Activated CD4-positive, alpha-beta T cell treated with anti-CD3 and anti-CD28 coated beads for 36 hours (primary cell): ENCODE measurements around the gene KRT72. TPM values are rescaled to one million over a fixed set of nuclear protein-coding genes. Genes with fewer than 3 reads are reported as not detected.
A peak's percentile ranks its signal among the peaks of the same experiment; 100 is the strongest.

Experiments
- ATAC-seq: fragments of 200-7000 bp; cut with Tn5 transposase; one replicate; pipeline ENCODE4 v1.10.0; 2021; ENCODE audit warnings: mild to moderate bottlenecking, moderate library complexity
- CTCF ChIA-PET: fragments of 350-600 bp; sonication (Branson Sonifier 250); formaldehyde crosslinking; loops from one replicate; lab custom pipeline; 2021; ENCODE audit warnings: antibody characterized with exemption; lab: Charles Lee
- POLR2A ChIA-PET: fragments of 350-600 bp; sonication (Branson Sonifier 250); formaldehyde crosslinking; loops from one replicate; lab custom pipeline; 2021; ENCODE audit warnings: antibody characterized with exemption, inconsistent platforms; lab: Charles Lee
- DNase-seq: peaks from one replicate; pipeline ENCODE4 v3.0.0-alpha.2; 2020
- H3K27ac Mint-ChIP-seq: one replicate; pipeline ENCODE4 v1.8.0; 2021; ENCODE audit warnings: mixed read lengths
- H3K27me3 Mint-ChIP-seq: one replicate; pipeline ENCODE4 v1.8.0; 2021; ENCODE audit warnings: mixed read lengths
- H3K36me3 Mint-ChIP-seq: one replicate; pipeline ENCODE4 v1.8.0; 2021; ENCODE audit warnings: low read depth, mixed read lengths
- H3K4me1 Mint-ChIP-seq: one replicate; pipeline ENCODE4 v1.8.0; 2021; ENCODE audit warnings: mixed read lengths
- H3K4me3 Mint-ChIP-seq: one replicate; pipeline ENCODE4 v1.8.0; 2021; ENCODE audit warnings: mild to moderate bottlenecking, moderate library complexity, mixed read lengths
- H3K9me3 Mint-ChIP-seq: one replicate; pipeline ENCODE4 v1.8.0; 2021; ENCODE audit warnings: low read depth, mixed read lengths
- intact Hi-C, 2 experiments: fragments of 100-400 bp; cut with DNase I in 1 of 2; cut with micrococcal nuclease in 1 of 2; formaldehyde crosslinking; loops; one replicate each; pipeline versions ENCODE4 v1.14.2 to v1.15.1; 2022 to 2024; cut with DNase I, micrococcal nuclease
- total RNA-seq, 2 experiments: library from RNA; stranded (reverse); gene quantifications; one replicate each; pipeline ENCODE4 v1.2.3, GENCODE V29; 2021

The KRT72 gene
- total RNA-seq, 2 experiments from 2014 or later = 3.2 TPM

DNA sequence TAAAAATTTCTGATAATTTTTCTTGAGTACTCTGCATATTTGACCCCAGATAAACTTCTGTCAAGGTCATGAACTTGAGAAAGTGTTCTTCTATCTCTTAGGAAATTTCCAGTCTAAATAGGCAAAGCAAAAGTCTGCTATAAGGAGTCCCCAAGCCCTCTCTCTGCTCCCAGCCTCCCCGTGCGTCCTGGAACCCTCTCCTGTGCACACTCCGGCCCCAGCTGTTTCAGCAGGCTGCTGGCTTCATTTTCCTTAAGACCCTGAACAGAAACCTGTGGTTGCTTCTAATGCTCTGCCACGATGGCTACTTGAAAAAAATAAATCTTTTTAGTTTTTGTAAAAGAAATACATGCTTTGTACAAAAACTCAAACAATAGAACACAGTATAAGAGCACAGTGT, 36.0 kb upstream of the KRT72 start:
- no peaks in the 10 kb centered on the region for H3K36me3 Mint-ChIP-seq
- H3K4me3 Mint-ChIP-seq = no peak overlapping the region
- H3K27ac Mint-ChIP-seq = no peak overlapping the region
- CTCF ChIA-PET = no interaction called here
- DNase-seq (no peak), ATAC-seq (no peak)
- no peaks in the 10 kb centered on the region for H3K9me3 Mint-ChIP-seq
- intact Hi-C loops = no loop called here
- POLR2A ChIA-PET = no interaction called here
- H3K4me1 Mint-ChIP-seq = peaks cover 36% of the 10 kb centered on the region
- no peaks in the 10 kb centered on the region for H3K27me3 Mint-ChIP-seq

DNA sequence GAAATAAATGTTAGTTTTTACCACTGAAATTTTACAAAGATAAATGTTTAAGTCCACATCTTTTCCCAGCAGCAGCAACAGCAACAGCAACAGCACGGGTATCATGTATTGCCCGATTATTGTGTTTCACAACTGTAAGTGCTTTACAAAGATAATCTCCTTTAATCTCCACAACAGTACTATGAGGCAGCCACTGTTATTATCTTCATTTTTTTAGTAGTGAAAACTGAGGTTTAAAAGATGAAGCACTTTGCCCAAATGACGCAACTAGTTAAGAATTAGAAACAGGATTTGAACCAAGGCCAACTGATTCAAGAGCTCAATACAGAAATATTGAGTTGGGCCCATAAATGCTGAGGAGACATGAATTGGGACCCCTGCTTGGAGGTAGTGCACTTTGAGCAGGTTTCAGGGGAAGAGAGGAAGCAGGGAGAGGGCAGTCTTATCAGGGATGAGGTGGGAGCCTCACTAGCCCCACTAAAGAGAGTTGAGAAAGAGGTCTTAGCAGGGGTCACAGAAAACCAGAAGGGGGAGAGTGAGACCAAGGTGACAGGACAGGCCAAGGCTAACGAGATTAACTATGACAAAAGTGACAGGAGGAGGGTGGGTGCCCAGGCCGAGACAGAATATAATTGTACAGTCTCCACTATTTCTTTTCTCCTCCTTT, 35.5 kb upstream of the KRT72 start:
- H3K27ac Mint-ChIP-seq = no peak overlapping the region
- CTCF ChIA-PET = no interaction called here
- H3K9me3 Mint-ChIP-seq = no peaks in the 10 kb centered on the region
- no peak overlapping the region for H3K4me3 Mint-ChIP-seq
- no peak for DNase-seq
- ATAC-seq = no peak
- intact Hi-C loops = no loop called here
- POLR2A ChIA-PET = no interaction called here
- H3K36me3 Mint-ChIP-seq = no peaks in the 10 kb centered on the region
- H3K4me1 Mint-ChIP-seq = peaks cover 36% of the 10 kb centered on the region
- H3K27me3 Mint-ChIP-seq = no peaks in the 10 kb centered on the region

DNA sequence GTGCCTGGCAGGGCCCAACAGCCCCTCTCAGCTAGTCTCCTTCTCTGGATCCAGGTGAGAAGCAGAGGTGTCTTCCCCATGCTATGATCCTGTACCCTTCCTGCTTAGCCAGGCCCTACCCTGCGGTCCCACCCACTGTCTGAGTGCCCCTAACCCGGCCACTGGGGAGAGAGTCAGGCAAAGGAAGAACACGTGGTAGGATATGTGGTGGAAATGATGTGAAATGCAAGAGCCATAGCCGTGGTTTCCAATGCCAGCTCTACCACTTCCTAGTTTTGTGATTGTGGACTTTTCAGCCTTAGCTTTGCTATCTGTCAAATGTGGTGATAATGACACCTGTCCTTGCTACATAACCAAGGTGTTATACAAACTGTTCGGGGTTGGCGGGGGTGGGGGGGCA, 34.9 kb upstream of the KRT72 start:
- H3K27ac Mint-ChIP-seq = no peak overlapping the region
- no peak overlapping the region for H3K4me3 Mint-ChIP-seq
- DNase-seq = no peak
- H3K9me3 Mint-ChIP-seq = no peaks in the 10 kb centered on the region
- POLR2A ChIA-PET = no interaction called here
- H3K27me3 Mint-ChIP-seq = no peaks in the 10 kb centered on the region
- intact Hi-C loops = no loop called here
- CTCF ChIA-PET = interaction anchor here (0.8 kb wide), 1 partner anchor 242 kb away, joined by 3 read pairs; no protein-coding TSS in a partner anchor
- H3K4me1 Mint-ChIP-seq = peaks cover 35% of the 10 kb centered on the region
- H3K36me3 Mint-ChIP-seq = no peaks in the 10 kb centered on the region
- no peak for ATAC-seq

DNA sequence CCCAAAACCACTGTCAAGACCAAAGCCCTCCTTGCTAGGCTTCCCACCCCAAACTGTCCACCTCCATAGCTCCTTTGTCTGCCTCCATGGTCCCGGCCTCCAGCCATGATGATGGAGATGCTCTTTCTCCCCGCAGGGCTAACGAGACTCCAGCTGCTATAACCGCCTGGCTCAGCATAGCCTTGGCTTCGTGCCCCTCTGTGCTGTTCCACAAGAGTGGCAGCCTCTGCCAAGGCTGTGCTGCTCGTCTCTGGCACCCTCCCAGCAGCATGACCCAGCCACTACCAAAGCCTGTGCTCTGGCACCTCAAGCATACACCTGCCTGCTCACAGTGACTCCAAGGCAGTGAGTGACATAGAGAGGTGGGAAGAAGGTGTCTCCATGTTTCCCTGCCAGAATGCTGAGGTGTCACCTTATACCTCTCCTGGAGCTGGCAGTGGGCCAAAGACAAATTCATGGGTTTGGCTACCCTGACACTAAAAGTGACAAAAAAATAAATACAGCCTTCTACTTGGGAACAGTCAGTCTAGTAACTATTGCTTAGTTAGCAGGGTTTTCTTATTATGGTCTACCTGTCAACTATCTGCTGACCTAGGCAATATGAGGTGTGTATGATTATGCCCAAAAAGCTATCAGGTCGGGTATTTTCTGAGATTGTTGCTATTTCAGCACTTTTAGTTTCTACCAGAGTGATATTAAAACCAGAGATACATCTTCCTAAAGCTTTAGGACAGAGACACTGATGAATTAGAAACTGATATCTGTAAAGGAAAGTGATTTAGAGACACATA, 33.2 kb upstream of the KRT72 start:
- ChIA-PET POLR2A (no interaction called here), CTCF (no interaction called here)
- Mint-ChIP-seq H3K27me3 (no peaks in the 10 kb centered on the region), H3K27ac (no peak overlapping the region), H3K4me1 (peaks cover 52% of the 10 kb centered on the region), H3K9me3 (no peaks in the 10 kb centered on the region), H3K36me3 (no peaks in the 10 kb centered on the region), H3K4me3 (no peak overlapping the region)
- no peak for DNase-seq
- intact Hi-C loops = no loop called here
- ATAC-seq = no peak

DNA sequence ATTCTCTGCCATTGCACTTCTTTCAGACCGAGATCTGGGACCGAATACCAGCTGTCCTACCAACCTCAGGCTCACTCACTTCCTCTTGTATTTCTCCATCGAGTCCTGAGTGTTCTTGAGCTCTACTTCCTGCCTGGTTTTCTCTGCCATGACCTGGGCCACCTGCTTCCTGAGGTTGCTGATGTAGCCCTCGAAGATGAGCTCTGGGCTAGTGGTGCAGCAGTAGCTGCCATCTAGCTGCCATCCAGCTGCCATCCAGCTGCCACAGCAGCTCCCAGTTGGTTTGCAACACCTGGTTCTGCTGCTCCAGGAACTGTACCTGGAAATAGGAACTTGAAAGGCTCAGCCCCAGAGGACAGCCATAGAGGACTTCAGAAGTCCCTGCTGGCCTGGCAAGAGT, 32.1 kb upstream of the KRT72 start:
- Mint-ChIP-seq H3K27ac (peak overlapping the region; percentile 3), H3K27me3 (no peaks in the 10 kb centered on the region), H3K4me3 (no peak overlapping the region), H3K36me3 (no peaks in the 10 kb centered on the region), H3K4me1 (peaks cover 54% of the 10 kb centered on the region), H3K9me3 (no peaks in the 10 kb centered on the region)
- intact Hi-C loops = no loop called here
- no peak for DNase-seq
- ATAC-seq = peak; percentile 32
- ChIA-PET CTCF (interaction anchor here (0.6 kb wide), 1 partner anchor 107 kb away, joined by 4 read pairs; no protein-coding TSS in a partner anchor), POLR2A (no interaction called here)

DNA sequence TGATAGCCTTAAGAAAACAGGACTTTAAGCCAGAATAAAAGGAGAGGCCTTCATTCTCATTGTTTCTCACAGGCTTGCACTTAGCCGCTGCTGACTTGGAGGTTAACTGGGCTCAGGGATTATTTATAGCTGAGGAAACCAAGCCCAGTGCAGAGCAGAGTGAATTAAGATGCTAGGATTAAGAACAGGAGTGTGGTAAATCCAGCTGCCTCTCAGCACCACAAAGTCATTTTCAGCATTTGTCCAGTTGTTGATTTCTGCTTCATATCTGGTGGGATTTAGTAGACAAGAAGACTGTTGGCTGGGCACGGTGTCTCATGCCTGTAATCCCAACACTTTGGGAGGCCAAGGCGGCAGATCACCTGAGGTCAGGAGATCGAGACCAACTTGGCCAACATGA, 31.4 kb upstream of the KRT72 start:
- no peak overlapping the region for H3K4me3 Mint-ChIP-seq
- DNase-seq (no peak), ATAC-seq (no peak)
- no peak overlapping the region for H3K27ac Mint-ChIP-seq
- ChIA-PET POLR2A (no interaction called here), CTCF (interaction anchor here (1.6 kb wide), 1 partner anchor 238 kb away, joined by 3 read pairs; no protein-coding TSS in a partner anchor)
- intact Hi-C loops = no loop called here
- no peaks in the 10 kb centered on the region for H3K9me3 Mint-ChIP-seq
- no peaks in the 10 kb centered on the region for H3K27me3 Mint-ChIP-seq
- peaks cover 60% of the 10 kb centered on the region for H3K4me1 Mint-ChIP-seq
- no peaks in the 10 kb centered on the region for H3K36me3 Mint-ChIP-seq

DNA sequence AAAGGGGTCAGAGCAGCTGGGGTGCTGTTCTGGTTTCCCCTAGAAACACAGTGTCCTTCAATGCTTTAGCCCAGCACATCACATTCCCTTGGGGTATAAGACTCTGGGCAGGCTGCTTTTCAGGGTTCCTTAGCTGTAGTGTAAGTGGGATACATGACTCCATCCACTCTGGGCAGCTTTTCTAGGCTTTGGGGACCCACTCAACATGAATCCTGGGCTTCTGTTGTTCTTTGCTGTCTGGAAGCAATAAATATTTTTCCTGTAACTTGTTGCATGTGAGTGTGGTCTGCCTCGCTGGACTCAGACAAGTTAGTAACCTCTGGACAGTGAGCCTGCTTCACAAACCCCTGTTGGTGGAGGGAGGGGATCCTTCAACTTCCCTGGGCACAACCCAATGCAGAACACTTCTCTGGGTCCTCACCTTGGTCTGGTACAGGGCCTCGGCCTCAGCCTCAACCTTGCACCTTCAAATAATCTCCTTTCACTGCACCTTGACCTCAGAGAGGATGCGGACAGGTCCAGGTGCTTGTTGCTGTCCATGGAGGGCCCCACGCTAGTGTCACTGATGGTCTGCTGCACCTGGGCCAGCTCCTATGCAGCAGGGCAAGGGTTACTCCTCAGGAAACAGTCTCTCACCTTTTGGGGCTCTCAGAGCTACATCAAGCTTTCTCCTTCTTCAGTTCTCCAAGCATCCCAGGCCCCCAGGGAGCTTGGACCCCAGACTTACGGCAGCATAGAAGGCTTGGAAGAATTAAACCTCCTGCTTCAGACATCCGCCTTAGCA, 30.6 kb upstream of the KRT72 start:
- ChIA-PET POLR2A (no interaction called here), CTCF (interaction anchor here (1.6 kb wide), 1 partner anchor 239 kb away, joined by 3 read pairs; no protein-coding TSS in a partner anchor)
- peak overlapping the region; percentile 22 for H3K27ac Mint-ChIP-seq
- no peak for ATAC-seq
- peaks cover 68% of the 10 kb centered on the region for H3K4me1 Mint-ChIP-seq
- H3K27me3 Mint-ChIP-seq = no peaks in the 10 kb centered on the region
- intact Hi-C loops = no loop called here
- no peaks in the 10 kb centered on the region for H3K9me3 Mint-ChIP-seq
- no peaks in the 10 kb centered on the region for H3K36me3 Mint-ChIP-seq
- DNase-seq = no peak
- H3K4me3 Mint-ChIP-seq = no peak overlapping the region

DNA sequence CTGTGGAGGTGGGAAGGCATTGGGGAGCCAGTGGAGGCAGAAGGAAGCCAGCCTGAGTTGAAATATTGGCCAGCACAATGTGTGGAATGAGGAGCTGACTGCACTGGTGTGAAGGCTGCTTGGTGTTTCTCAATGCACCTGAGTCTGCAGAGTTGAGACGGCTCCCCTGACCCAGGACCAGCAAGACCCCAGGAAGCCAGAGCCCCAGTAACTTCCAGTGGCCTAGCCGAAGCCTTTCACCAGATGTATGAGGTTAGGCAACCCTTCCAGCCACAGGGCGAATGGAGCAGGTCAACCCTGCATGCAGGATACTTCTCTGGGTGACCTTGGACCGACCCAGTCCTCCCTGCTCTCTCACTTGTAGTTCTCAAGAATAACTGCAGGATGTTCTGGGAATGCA, 30.0 kb upstream of the KRT72 start:
- H3K36me3 Mint-ChIP-seq = no peaks in the 10 kb centered on the region
- intact Hi-C loops = no loop called here
- DNase-seq (no peak), ATAC-seq (no peak)
- no peaks in the 10 kb centered on the region for H3K27me3 Mint-ChIP-seq
- H3K9me3 Mint-ChIP-seq = no peaks in the 10 kb centered on the region
- POLR2A ChIA-PET = no interaction called here
- peak overlapping the region; percentile 47 for H3K4me3 Mint-ChIP-seq
- peaks cover 73% of the 10 kb centered on the region for H3K4me1 Mint-ChIP-seq
- CTCF ChIA-PET = interaction anchor here (0.8 to 1.6 kb wide), 2 partner anchors 49 to 239 kb away, joined by 3 read pairs; no protein-coding TSS in a partner anchor
- H3K27ac Mint-ChIP-seq = peak overlapping the region; percentile 89

DNA sequence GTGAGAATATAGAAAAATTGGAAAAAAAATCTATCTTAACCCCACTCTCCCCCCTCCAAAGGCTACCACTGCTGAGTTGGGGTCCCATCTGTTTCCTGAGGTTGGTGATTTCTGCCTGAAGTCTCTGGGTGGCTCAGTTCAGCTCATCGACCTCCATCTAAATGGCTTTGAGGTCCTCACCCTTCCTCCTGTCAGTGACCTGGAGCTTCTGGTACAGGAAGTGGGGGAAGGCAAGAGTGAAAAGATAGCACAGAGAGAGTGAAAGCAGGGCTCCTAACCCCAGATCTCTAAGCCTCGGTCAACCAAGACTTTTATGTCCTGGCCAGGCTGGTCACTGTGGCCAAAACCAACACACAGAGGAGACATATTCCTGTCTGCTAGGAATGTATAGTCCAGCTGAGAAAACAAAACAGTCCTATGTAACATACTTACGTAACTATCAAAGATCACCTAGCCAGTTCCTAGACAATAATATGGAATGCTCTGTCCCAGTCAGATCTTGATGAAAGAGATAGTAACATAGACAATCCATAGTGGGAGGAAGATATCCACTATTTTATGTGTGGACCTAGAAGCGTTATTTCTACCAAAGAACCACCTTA, 29.4 kb upstream of the KRT72 start:
- intact Hi-C loops = no loop called here
- ChIA-PET POLR2A (no interaction called here), CTCF (interaction anchor here (0.8 kb wide), 1 partner anchor 49 kb away, joined by 3 read pairs; no protein-coding TSS in a partner anchor)
- H3K4me1 Mint-ChIP-seq = peaks cover 74% of the 10 kb centered on the region
- ATAC-seq = no peak
- H3K27ac Mint-ChIP-seq = peak overlapping the region; percentile 89
- H3K4me3 Mint-ChIP-seq = peak overlapping the region; percentile 47
- no peaks in the 10 kb centered on the region for H3K9me3 Mint-ChIP-seq
- no peaks in the 10 kb centered on the region for H3K27me3 Mint-ChIP-seq
- DNase-seq = no peak
- H3K36me3 Mint-ChIP-seq = no peaks in the 10 kb centered on the region

DNA sequence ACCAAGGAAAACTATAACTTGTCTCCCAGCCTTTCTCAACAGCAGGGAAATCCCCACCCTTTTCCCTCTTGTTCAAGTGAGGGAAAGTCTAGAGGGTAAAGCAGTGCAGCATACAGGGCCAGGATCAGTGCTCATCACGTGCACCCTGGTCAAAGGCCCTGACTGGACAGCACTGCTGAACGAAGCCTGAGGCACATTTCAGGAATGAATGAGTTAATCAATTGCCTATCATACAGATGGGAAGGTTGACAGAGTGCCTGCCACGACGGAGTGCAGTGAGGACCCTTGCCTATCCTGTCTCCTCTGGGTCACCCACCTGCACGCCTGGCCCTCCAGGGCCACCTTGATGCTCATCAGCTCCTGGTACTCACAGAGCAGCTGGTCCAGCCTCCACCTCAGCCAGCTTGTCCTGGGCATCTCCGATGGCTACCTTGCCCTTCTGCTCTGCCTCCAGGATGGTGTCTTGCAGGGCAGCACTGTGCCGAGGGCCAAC, 28.8 kb upstream of the KRT72 start:
- no peaks in the 10 kb centered on the region for H3K9me3 Mint-ChIP-seq
- H3K36me3 Mint-ChIP-seq = no peaks in the 10 kb centered on the region
- intact Hi-C loops = no loop called here
- peak overlapping the region; percentile 89 for H3K27ac Mint-ChIP-seq
- ChIA-PET POLR2A (no interaction called here), CTCF (no interaction called here)
- H3K4me1 Mint-ChIP-seq = peaks cover 78% of the 10 kb centered on the region
- ATAC-seq (no peak), DNase-seq (no peak)
- no peaks in the 10 kb centered on the region for H3K27me3 Mint-ChIP-seq
- peak overlapping the region; percentile 47 for H3K4me3 Mint-ChIP-seq
